ENCODE measurements around the gene INKA2.

INKA2 gene

DNA sequence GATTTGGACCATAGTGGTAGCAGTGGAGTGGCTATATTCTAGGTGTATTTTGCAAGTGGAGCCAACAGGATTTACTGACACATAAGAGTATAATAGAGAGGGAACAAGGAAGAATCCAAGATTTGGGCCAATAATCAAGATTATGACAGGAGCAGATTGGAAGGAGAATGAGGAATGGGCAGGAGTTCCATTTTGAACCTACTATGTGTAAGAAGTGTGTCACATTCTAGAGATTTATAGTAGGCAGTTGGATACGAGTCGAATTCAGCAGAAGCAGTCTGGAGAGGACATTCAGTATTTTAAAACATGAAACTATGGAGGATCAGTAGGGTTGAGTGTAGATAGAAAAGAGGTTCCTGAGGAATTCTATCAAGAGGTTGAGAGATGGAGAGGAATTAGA lies 21.7 kb downstream of the INKA2 start:
- Histone ChIP-seq H3K27me3 (ENCODE audit: control insufficient read depth in 1 of 2, insufficient read depth in 2 of 2, low read length in 2 of 2) (no peaks in the 10 kb centered on the region), H3K9ac (ENCODE audit: low read length) (no peak overlapping the region), H3K4me1 (ENCODE audit: insufficient read depth, low read length) (peaks cover 15% of the 10 kb centered on the region), H3K36me3 (ENCODE audit: insufficient read depth, low read length) (peaks cover 18% of the 10 kb centered on the region), H3K9me3 (ENCODE audit: low read length) (no peaks in the 10 kb centered on the region), H3K4me3 (ENCODE audit: low read depth in 1 of 2, low read length in 2 of 2) (no peak overlapping the region), H3K27ac (ENCODE audit: low read depth, low read length) (no peak overlapping the region)

DNA sequence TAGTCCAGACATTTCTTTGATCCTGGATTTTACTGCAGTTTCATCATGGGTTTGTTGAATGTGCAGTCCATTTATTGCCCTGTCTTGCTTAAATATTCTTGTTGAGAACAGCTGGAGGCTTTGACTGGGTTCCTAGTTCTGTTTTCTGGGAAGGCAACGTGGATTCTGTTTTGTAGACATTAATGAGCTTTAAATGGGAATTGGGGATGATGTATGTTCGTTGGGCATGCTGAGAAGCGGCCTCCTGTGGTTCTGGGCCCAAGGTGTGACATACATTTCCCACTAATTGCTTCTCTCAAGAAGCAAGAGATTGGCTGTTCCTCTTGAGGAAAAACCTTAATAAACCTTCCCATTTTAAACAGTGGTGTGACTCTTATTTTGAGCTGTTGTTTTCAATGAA lies 22.9 kb downstream of the INKA2 start:
- no peaks in the 10 kb centered on the region for H3K9me3 ChIP-seq (ENCODE audit: low read length)
- H3K4me3 ChIP-seq (ENCODE audit: low read depth in 1 of 2, low read length in 2 of 2) = no peak overlapping the region
- no peaks in the 10 kb centered on the region for H3K27me3 ChIP-seq (ENCODE audit: control insufficient read depth in 1 of 2, insufficient read depth in 2 of 2, low read length in 2 of 2)
- H3K36me3 ChIP-seq (ENCODE audit: insufficient read depth, low read length) = peaks cover 21% of the 10 kb centered on the region
- H3K27ac ChIP-seq (ENCODE audit: low read depth, low read length) = no peak overlapping the region
- H3K4me1 ChIP-seq (ENCODE audit: insufficient read depth, low read length) = peaks cover 15% of the 10 kb centered on the region
- no peak overlapping the region for H3K9ac ChIP-seq (ENCODE audit: low read length)

DNA sequence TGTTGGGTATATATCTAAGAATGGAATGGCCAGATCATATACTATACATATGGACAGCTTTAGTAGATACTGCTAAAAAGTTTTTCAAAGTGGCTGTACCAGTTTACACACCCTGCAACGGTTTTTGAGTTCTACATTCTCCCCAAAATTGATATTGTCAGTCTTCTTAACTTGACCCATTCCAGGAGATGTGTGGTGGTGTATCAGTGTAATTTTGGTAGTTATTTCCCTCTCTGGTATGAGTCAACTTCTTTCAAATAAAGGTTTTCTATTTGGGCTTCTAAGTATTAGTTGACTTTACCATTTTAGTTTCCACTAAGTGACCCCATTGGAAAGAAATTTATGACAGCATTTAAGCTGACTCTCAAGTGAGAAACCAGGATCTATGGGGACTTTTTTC lies 29.2 kb downstream of the INKA2 start:
- Histone ChIP-seq H3K4me1 (ENCODE audit: insufficient read depth, low read length) (no peaks in the 10 kb centered on the region), H3K9me3 (ENCODE audit: low read length) (no peaks in the 10 kb centered on the region), H3K36me3 (ENCODE audit: insufficient read depth, low read length) (peaks cover 30% of the 10 kb centered on the region), H3K27me3 (ENCODE audit: control insufficient read depth in 1 of 2, insufficient read depth in 2 of 2, low read length in 2 of 2) (no peaks in the 10 kb centered on the region), H3K9ac (ENCODE audit: low read length) (no peak overlapping the region), H3K27ac (ENCODE audit: low read depth, low read length) (no peak overlapping the region), H3K4me3 (ENCODE audit: low read depth in 1 of 2, low read length in 2 of 2) (no peak overlapping the region)

DNA sequence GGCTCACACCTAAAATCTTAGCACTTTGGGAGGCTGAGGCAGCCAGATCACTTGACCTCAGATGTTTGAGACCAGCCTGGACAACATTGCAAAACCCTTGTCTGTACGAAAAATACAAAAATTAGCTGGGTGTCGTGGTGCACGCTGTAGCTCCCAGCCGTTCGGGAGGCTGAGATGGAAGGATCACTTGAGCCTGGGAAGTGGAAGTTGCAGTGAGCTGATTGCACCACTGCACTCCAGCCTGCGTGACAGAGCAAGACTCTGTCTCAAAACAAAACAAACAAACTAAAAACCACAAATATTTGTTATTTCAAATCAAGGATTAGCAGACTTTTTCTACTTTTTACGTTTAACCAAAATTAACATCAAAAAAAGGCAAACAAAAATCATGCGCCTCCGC lies 31.3 kb downstream of the INKA2 start:
- no peak overlapping the region for H3K9ac ChIP-seq (ENCODE audit: low read length)
- no peaks in the 10 kb centered on the region for H3K9me3 ChIP-seq (ENCODE audit: low read length)
- H3K36me3 ChIP-seq (ENCODE audit: insufficient read depth, low read length) = peaks cover 47% of the 10 kb centered on the region
- no peak overlapping the region for H3K4me3 ChIP-seq (ENCODE audit: low read depth in 1 of 2, low read length in 2 of 2)
- no peak overlapping the region for H3K27ac ChIP-seq (ENCODE audit: low read depth, low read length)
- no peaks in the 10 kb centered on the region for H3K4me1 ChIP-seq (ENCODE audit: insufficient read depth, low read length)
- H3K27me3 ChIP-seq (ENCODE audit: control insufficient read depth in 1 of 2, insufficient read depth in 2 of 2, low read length in 2 of 2) = no peaks in the 10 kb centered on the region

DNA sequence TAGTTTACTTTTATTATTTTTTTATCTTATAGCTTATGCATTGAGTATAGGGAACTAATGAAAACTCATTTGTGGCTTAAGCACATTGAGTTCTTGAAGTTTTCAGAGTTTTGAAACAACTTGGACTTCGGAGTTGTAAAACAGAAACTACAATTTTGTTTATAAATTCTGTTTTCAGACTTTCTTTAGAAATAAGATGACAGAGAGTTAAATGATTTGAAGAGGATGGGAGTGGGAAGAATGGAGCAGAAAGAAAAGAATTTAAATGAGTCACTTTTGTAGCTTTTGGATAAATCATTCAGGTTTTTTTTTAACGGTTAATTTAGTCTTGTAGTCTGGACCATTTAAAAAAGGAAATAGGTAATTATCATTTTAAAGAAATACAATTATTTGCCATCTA lies 32.3 kb downstream of the INKA2 start:
- H3K4me3 ChIP-seq (ENCODE audit: low read depth in 1 of 2, low read length in 2 of 2) = no peak overlapping the region
- no peaks in the 10 kb centered on the region for H3K9me3 ChIP-seq (ENCODE audit: low read length)
- H3K4me1 ChIP-seq (ENCODE audit: insufficient read depth, low read length) = no peaks in the 10 kb centered on the region
- H3K36me3 ChIP-seq (ENCODE audit: insufficient read depth, low read length) = peaks cover 53% of the 10 kb centered on the region
- no peak overlapping the region for H3K9ac ChIP-seq (ENCODE audit: low read length)
- H3K27ac ChIP-seq (ENCODE audit: low read depth, low read length) = no peak overlapping the region
- H3K27me3 ChIP-seq (ENCODE audit: control insufficient read depth in 1 of 2, insufficient read depth in 2 of 2, low read length in 2 of 2) = no peaks in the 10 kb centered on the region

DNA sequence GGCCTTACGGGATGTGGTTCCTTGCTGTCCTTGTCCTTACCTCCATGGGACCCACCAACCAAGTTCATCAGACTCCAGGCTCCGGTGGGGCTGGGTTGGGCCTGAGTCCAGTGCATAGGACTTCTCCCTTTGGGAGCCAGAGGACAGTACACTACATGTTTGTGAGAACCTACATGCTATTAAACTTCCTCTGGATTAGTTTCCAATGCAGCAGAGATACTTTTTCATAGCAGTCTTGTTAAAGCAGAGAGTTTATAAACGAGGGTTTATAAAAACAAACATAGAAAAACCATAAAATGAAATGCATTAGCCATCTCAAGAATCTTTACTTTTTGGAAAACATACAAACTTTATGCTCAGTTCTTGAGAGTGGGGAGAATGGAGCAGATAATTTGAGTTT lies 33.4 kb downstream of the INKA2 start:
- peaks cover 54% of the 10 kb centered on the region for H3K36me3 ChIP-seq (ENCODE audit: insufficient read depth, low read length)
- no peaks in the 10 kb centered on the region for H3K27me3 ChIP-seq (ENCODE audit: control insufficient read depth in 1 of 2, insufficient read depth in 2 of 2, low read length in 2 of 2)
- no peak overlapping the region for H3K4me3 ChIP-seq (ENCODE audit: low read depth in 1 of 2, low read length in 2 of 2)
- H3K9me3 ChIP-seq (ENCODE audit: low read length) = no peaks in the 10 kb centered on the region
- H3K27ac ChIP-seq (ENCODE audit: low read depth, low read length) = no peak overlapping the region
- H3K4me1 ChIP-seq (ENCODE audit: insufficient read depth, low read length) = no peaks in the 10 kb centered on the region
- no peak overlapping the region for H3K9ac ChIP-seq (ENCODE audit: low read length)

DNA sequence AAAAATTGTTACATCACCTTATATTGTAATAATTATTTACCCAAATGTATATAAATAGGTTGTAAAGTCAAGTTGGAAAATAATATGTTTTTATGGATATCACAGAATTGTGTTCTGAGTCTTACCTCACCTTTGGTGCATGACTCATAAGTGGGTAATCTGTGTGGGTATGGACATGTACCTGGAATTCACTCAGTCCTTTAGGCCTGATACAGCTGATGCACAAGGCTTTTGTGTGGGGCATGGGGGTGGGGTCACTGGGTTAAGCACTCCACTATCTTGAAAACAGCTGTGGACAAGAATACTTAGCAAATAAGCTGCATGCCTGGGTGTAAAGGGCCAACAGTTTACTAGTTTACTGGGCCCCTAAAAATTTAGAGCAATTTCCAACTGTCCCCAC lies 34.4 kb downstream of the INKA2 start:
- Histone ChIP-seq H3K4me1 (ENCODE audit: insufficient read depth, low read length) (no peaks in the 10 kb centered on the region), H3K27me3 (ENCODE audit: control insufficient read depth in 1 of 2, insufficient read depth in 2 of 2, low read length in 2 of 2) (no peaks in the 10 kb centered on the region), H3K9ac (ENCODE audit: low read length) (no peak overlapping the region), H3K36me3 (ENCODE audit: insufficient read depth, low read length) (peaks cover 56% of the 10 kb centered on the region), H3K27ac (ENCODE audit: low read depth, low read length) (no peak overlapping the region), H3K4me3 (ENCODE audit: low read depth in 1 of 2, low read length in 2 of 2) (no peak overlapping the region), H3K9me3 (ENCODE audit: low read length) (no peaks in the 10 kb centered on the region)

DNA sequence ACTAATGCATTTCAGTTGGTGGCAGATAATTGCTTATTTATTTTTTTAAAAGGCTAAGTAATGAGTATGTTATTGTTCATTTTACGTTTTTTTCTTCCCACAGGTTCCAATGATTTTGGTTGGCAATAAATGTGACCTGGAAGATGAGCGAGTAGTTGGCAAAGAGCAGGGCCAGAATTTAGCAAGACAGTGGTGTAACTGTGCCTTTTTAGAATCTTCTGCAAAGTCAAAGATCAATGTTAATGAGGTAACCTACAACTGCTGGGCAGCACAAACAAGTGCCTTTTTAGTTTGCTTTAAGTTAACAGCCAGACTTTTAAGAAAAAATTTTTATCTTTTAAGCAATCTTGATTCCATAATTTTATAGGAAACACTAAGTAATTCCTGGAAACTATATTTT lies 35.0 kb downstream of the INKA2 start:
- H3K4me1 ChIP-seq (ENCODE audit: insufficient read depth, low read length) = no peaks in the 10 kb centered on the region
- no peak overlapping the region for H3K27ac ChIP-seq (ENCODE audit: low read depth, low read length)
- H3K36me3 ChIP-seq (ENCODE audit: insufficient read depth, low read length) = peaks cover 58% of the 10 kb centered on the region
- H3K27me3 ChIP-seq (ENCODE audit: control insufficient read depth in 1 of 2, insufficient read depth in 2 of 2, low read length in 2 of 2) = no peaks in the 10 kb centered on the region
- no peak overlapping the region for H3K9ac ChIP-seq (ENCODE audit: low read length)
- H3K4me3 ChIP-seq (ENCODE audit: low read depth in 1 of 2, low read length in 2 of 2) = no peak overlapping the region
- H3K9me3 ChIP-seq (ENCODE audit: low read length) = no peaks in the 10 kb centered on the region

DNA sequence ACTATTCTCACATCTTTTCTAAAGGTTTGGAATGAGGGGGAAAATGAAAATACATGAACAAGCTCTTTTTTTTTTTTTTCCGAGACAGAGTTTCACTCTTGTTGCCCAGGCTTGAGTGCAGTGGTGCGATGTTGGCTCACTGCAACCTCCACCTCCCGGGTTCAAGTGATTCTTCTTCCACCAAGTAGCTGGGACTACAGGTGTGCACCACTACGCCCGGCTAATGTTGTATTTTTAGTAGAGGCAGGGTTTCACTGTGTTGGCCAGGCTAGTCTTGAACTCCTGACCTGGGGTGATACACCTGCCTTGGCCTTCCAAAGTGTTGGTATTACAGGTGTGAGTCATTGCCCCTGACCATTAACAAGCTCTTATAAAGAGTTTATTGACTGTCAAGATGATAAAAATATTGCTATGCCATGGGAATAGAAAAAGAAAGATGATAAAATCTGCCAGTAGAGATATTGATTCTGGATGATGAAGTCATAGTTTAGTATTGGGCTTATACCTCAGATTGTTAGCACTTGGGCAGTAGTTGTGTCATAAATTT lies 36.6 kb downstream of the INKA2 start:
- H3K9ac ChIP-seq (ENCODE audit: low read length) = no peak overlapping the region
- H3K27me3 ChIP-seq (ENCODE audit: control insufficient read depth in 1 of 2, insufficient read depth in 2 of 2, low read length in 2 of 2) = no peaks in the 10 kb centered on the region
- H3K4me3 ChIP-seq (ENCODE audit: low read depth in 1 of 2, low read length in 2 of 2) = no peak overlapping the region
- no peak overlapping the region for H3K27ac ChIP-seq (ENCODE audit: low read depth, low read length)
- no peaks in the 10 kb centered on the region for H3K4me1 ChIP-seq (ENCODE audit: insufficient read depth, low read length)
- H3K36me3 ChIP-seq (ENCODE audit: insufficient read depth, low read length) = peaks cover 66% of the 10 kb centered on the region
- no peaks in the 10 kb centered on the region for H3K9me3 ChIP-seq (ENCODE audit: low read length)

DNA sequence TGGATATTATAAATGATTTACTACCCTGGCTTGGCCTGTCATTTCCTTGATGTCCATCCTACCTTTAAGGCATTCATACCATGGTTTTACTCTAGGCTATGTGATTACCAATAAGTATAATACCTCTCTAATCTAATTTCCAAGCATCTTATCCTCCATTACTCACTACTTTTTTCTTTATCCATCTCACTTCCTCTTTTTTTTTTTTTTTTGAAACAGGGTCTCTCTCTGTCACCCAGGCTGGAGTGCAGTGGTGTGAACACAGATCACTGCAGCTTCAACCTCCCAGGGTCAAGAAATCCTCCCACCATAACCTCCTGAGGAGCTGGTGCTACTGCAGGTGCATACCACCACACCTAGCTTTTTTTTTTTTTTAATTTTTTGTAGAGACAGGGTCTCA lies 39.9 kb downstream of the INKA2 start:
- no peak overlapping the region for H3K9ac ChIP-seq (ENCODE audit: low read length)
- H3K27ac ChIP-seq (ENCODE audit: low read depth, low read length) = no peak overlapping the region
- no peaks in the 10 kb centered on the region for H3K9me3 ChIP-seq (ENCODE audit: low read length)
- peaks cover 55% of the 10 kb centered on the region for H3K36me3 ChIP-seq (ENCODE audit: insufficient read depth, low read length)
- H3K4me1 ChIP-seq (ENCODE audit: insufficient read depth, low read length) = no peaks in the 10 kb centered on the region
- H3K4me3 ChIP-seq (ENCODE audit: low read depth in 1 of 2, low read length in 2 of 2) = no peak overlapping the region
- H3K27me3 ChIP-seq (ENCODE audit: control insufficient read depth in 1 of 2, insufficient read depth in 2 of 2, low read length in 2 of 2) = no peaks in the 10 kb centered on the region

DNA sequence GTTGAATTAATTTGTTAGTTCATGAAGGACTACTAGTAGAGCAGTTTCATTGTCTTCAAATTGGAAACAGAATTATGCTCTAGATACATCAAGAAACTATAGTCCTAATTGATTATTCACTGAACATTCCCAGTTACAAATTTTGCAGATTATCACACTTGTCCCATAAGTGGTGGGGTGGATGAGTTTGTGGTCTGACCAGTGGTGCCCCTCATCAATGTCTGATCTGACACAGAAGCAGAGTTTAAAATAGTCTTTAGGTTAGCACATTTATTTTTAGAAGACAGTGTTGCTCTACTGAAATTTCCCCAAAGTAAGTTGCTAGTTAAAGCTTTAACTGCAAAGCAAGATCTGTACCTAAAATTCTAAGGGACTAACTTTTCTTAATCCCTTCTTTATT lies 42.9 kb downstream of the INKA2 start:
- Histone ChIP-seq H3K27ac (ENCODE audit: low read depth, low read length) (no peak overlapping the region), H3K4me3 (ENCODE audit: low read depth in 1 of 2, low read length in 2 of 2) (no peak overlapping the region), H3K27me3 (ENCODE audit: control insufficient read depth in 1 of 2, insufficient read depth in 2 of 2, low read length in 2 of 2) (no peaks in the 10 kb centered on the region), H3K36me3 (ENCODE audit: insufficient read depth, low read length) (peaks cover 40% of the 10 kb centered on the region), H3K9me3 (ENCODE audit: low read length) (no peaks in the 10 kb centered on the region), H3K9ac (ENCODE audit: low read length) (no peak overlapping the region), H3K4me1 (ENCODE audit: insufficient read depth, low read length) (peaks cover 7% of the 10 kb centered on the region)

DNA sequence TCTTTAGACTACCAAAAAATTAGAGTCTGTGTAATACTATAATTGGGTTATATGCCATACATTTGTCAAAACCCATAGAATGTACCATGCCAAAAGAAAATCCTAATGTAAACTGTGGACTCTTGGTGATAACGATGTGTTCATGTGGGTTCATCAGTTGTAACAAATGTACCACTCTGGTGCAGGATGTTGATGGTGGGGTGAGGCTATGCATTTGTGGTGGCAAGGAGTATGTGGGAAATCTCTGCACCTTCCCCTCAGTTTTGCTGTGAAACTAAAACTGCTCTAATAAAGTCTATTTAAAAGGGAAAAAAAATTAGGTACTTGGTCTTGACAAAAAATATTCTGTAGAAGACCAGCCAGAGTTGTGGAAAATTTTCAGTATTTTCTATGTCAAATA lies 43.4 kb downstream of the INKA2 start:
- Histone ChIP-seq H3K9me3 (ENCODE audit: low read length) (no peaks in the 10 kb centered on the region), H3K9ac (ENCODE audit: low read length) (no peak overlapping the region), H3K27me3 (ENCODE audit: control insufficient read depth in 1 of 2, insufficient read depth in 2 of 2, low read length in 2 of 2) (no peaks in the 10 kb centered on the region), H3K4me1 (ENCODE audit: insufficient read depth, low read length) (peaks cover 12% of the 10 kb centered on the region), H3K4me3 (ENCODE audit: low read depth in 1 of 2, low read length in 2 of 2) (no peak overlapping the region), H3K36me3 (ENCODE audit: insufficient read depth, low read length) (peaks cover 39% of the 10 kb centered on the region), H3K27ac (ENCODE audit: low read depth, low read length) (no peak overlapping the region)

Data from muscle layer of colon (tissue), 2 donors.